Erythroblast (primary cell): Measurements from ENCODE around the gene TMEM164.

Experiments
- GATA1 ChIP-seq: IDR thresholded peaks from 2 replicates; pipeline ENCODE4 v1.6.1; 2011; ENCODE audit warnings: low read depth, mild to moderate bottlenecking, control low read depth, low read length, moderate library complexity
- POLR2A ChIP-seq: IDR thresholded peaks from 2 replicates; pipeline ENCODE4 v1.6.1; 2011; ENCODE audit warnings: mild to moderate bottlenecking, low read length

GRCh38 chrX:110142096-110142495 is 139.2 kb downstream of the TMEM164 start:
- TF ChIP-seq POLR2A (no peak), GATA1 (no peak)
